GM23338 (cell line): Measurements from ENCODE around the gene IDNK.

ENCODE experiments used
- CTCF ChIP-seq, 2 experiments: fragments of 200-600 bp in 1 of 2; sonication (generic) in 1 of 2; conservative IDR thresholded peaks; 2 replicates each; pipeline versions ENCODE4 v1.5.1 to v1.6.1; 2016 to 2017; ENCODE audit warnings: antibody characterized with exemption in 2 of 2, low read depth in 2 of 2, mild to moderate bottlenecking in 2 of 2, moderate library complexity in 1 of 2
- EZH2 ChIP-seq: fragments of 200-600 bp; sonication (generic); IDR thresholded peaks from one replicate; pipeline ENCODE4 v1.8.0; 2017; ENCODE audit warnings: antibody characterized with exemption, mild to moderate bottlenecking, low read depth; ENCODE audit not compliant: unreplicated experiment
- EZH2phosphoT487 ChIP-seq: fragments of 200-600 bp; sonication (generic); IDR thresholded peaks from one replicate; pipeline ENCODE4 v1.8.1; 2018; ENCODE audit warnings: antibody characterized with exemption; ENCODE audit not compliant: unreplicated experiment
- NANOG ChIP-seq: IDR thresholded peaks from 2 replicates; pipeline ENCODE4 v1.6.1; 2016; ENCODE audit warnings: antibody characterized with exemption, borderline replicate concordance
- POLR2AphosphoS5 ChIP-seq: IDR thresholded peaks from 2 replicates; pipeline ENCODE4 v1.6.1; 2016; ENCODE audit warnings: antibody characterized with exemption, low read depth

GRCh38 chr9:83649515-83649914 is 26.6 kb downstream of the IDNK start:
- TF ChIP-seq CTCF (conservative IDR thresholded peaks at IDR 0.05; ENCODE audit: low read depth in 2 of 2): no peak
- TF ChIP-seq POLR2AphosphoS5: no peak
- TF ChIP-seq EZH2: no peak
- no peak for TF ChIP-seq EZH2phosphoT487
- no peak for TF ChIP-seq NANOG
